ENCODE results near the gene TPCN2.

The TPCN2 gene

DNA sequence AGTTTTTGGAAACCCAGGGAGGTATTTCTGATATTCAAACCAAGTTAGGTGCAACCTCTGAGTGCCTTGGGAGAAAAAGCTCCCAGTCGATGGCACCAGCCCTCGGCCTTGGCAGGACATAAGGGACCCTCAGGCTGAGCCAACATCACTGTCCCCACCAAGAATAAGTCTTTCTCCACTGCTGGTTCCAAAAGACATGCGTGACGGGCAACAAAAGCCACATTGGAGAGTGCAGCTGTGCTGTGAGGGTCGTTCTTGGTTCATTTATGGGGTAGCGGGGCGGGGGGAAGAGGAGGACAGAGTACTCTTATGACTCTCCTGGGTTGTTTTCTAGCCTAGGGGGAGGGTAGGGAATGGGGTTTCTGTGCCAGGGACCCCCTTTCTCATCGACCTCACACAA is 11.2 kb upstream of the TPCN2 start:
- H3K4me1 ChIP-seq (ENCODE audit: control insufficient read depth in 2 of 2, insufficient read depth in 2 of 2, low read length in 2 of 2), result peaks cover 0 to 2% of the 10 kb centered on the region in 2 donors
- H3K27ac ChIP-seq (ENCODE audit: low read depth in 2 of 2, low read length in 2 of 2), result no peak overlapping the region
- no peak overlapping the region for H3K4me3 ChIP-seq (ENCODE audit: low read length in 2 of 2)
- H3K9me3 ChIP-seq (ENCODE audit: control insufficient read depth in 2 of 2, low read length in 2 of 2), result no peaks in the 10 kb centered on the region
- no peaks in the 10 kb centered on the region for H3K27me3 ChIP-seq (ENCODE audit: control insufficient read depth in 2 of 2, insufficient read depth in 2 of 2, low read length in 2 of 2)
- H3K9ac ChIP-seq (ENCODE audit: low read depth in 1 of 2, low read length in 2 of 2), result no peak overlapping the region
- H3K36me3 ChIP-seq (ENCODE audit: control insufficient read depth in 2 of 2, insufficient read depth in 2 of 2, low read length in 2 of 2), result no peaks in the 10 kb centered on the region

GRCh38 chr11:69039501-69039900 is 9.2 kb upstream of the TPCN2 start:
- Histone ChIP-seq H3K27ac (ENCODE audit: low read depth in 2 of 2, low read length in 2 of 2) (no peak overlapping the region), H3K36me3 (ENCODE audit: control insufficient read depth in 2 of 2, insufficient read depth in 2 of 2, low read length in 2 of 2) (no peaks in the 10 kb centered on the region)

DNA sequence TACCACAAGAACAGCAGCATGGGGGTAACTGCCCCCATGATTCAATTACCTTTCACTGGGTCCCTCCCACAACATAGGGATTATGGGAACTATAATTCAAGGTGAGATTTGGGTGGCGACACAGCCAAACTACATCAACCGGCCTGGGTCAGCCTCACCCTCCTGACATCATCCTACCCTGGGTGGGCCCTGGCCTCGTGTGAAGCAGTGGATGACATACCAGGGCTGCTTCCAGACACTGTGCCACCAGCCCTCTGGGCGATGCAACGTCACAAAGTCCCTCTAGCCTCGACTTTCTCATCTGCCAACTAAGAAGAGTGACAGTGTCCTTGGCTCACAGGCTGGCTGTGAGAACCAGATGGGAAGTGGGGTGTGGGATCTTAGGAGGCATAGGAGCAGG is 8.7 kb upstream of the TPCN2 start:
- Histone ChIP-seq H3K4me1 (ENCODE audit: control insufficient read depth in 2 of 2, insufficient read depth in 2 of 2, low read length in 2 of 2) (peaks cover 2% of the 10 kb centered on the region in 2 donors), H3K36me3 (ENCODE audit: control insufficient read depth in 2 of 2, insufficient read depth in 2 of 2, low read length in 2 of 2) (no peaks in the 10 kb centered on the region), H3K9me3 (ENCODE audit: control insufficient read depth in 2 of 2, low read length in 2 of 2) (no peaks in the 10 kb centered on the region), H3K27ac (ENCODE audit: low read depth in 2 of 2, low read length in 2 of 2) (no peak overlapping the region), H3K9ac (ENCODE audit: low read depth in 1 of 2, low read length in 2 of 2) (no peak overlapping the region), H3K27me3 (ENCODE audit: control insufficient read depth in 2 of 2, insufficient read depth in 2 of 2, low read length in 2 of 2) (peaks cover 0 to 3% of the 10 kb centered on the region in 2 donors), H3K4me3 (ENCODE audit: low read length in 2 of 2) (no peak overlapping the region)

More at GRCh38 chr11:69039501-69039900, 9.2 kb upstream of the TPCN2 start:
- Histone ChIP-seq H3K4me1 (ENCODE audit: control insufficient read depth in 2 of 2, insufficient read depth in 2 of 2, low read length in 2 of 2) (peaks cover 2% of the 10 kb centered on the region in 2 donors), H3K9me3 (ENCODE audit: control insufficient read depth in 2 of 2, low read length in 2 of 2) (no peaks in the 10 kb centered on the region), H3K4me3 (ENCODE audit: low read length in 2 of 2) (no peak overlapping the region), H3K27me3 (ENCODE audit: control insufficient read depth in 2 of 2, insufficient read depth in 2 of 2, low read length in 2 of 2) (peaks cover 0 to 3% of the 10 kb centered on the region in 2 donors), H3K9ac (ENCODE audit: low read depth in 1 of 2, low read length in 2 of 2) (no peak overlapping the region)

- H3K36me3 ChIP-seq (ENCODE audit: control insufficient read depth in 2 of 2, insufficient read depth in 2 of 2, low read length in 2 of 2), result no peaks in the 10 kb centered on the region
- H3K27me3 ChIP-seq (ENCODE audit: control insufficient read depth in 2 of 2, insufficient read depth in 2 of 2, low read length in 2 of 2), result peaks cover 0 to 3% of the 10 kb centered on the region in 2 donors
- H3K27ac ChIP-seq (ENCODE audit: low read depth in 2 of 2, low read length in 2 of 2), result no peak overlapping the region
- no peaks in the 10 kb centered on the region for H3K9me3 ChIP-seq (ENCODE audit: control insufficient read depth in 2 of 2, low read length in 2 of 2)
- no peak overlapping the region for H3K4me3 ChIP-seq (ENCODE audit: low read length in 2 of 2)
- H3K9ac ChIP-seq (ENCODE audit: low read depth in 1 of 2, low read length in 2 of 2), result no peak overlapping the region
- H3K4me1 ChIP-seq (ENCODE audit: control insufficient read depth in 2 of 2, insufficient read depth in 2 of 2, low read length in 2 of 2), result peaks cover 2% of the 10 kb centered on the region in 2 donors
These were observed 8.0 kb upstream of the TPCN2 start for GRCh38 chr11:69040581-69041260.

- Histone ChIP-seq H3K4me3 (ENCODE audit: low read length in 2 of 2) (no peak overlapping the region), H3K27me3 (ENCODE audit: control insufficient read depth in 2 of 2, insufficient read depth in 2 of 2, low read length in 2 of 2) (peaks cover 0 to 3% of the 10 kb centered on the region in 2 donors), H3K27ac (ENCODE audit: low read depth in 2 of 2, low read length in 2 of 2) (no peak overlapping the region), H3K36me3 (ENCODE audit: control insufficient read depth in 2 of 2, insufficient read depth in 2 of 2, low read length in 2 of 2) (no peaks in the 10 kb centered on the region), H3K9me3 (ENCODE audit: control insufficient read depth in 2 of 2, low read length in 2 of 2) (no peaks in the 10 kb centered on the region), H3K9ac (ENCODE audit: low read depth in 1 of 2, low read length in 2 of 2) (no peak overlapping the region), H3K4me1 (ENCODE audit: control insufficient read depth in 2 of 2, insufficient read depth in 2 of 2, low read length in 2 of 2) (peaks cover 0 to 2% of the 10 kb centered on the region in 2 donors)
These were observed 7.2 kb upstream of the TPCN2 start for GRCh38 chr11:69041516-69041915.

- Histone ChIP-seq H3K4me1 (ENCODE audit: control insufficient read depth in 2 of 2, insufficient read depth in 2 of 2, low read length in 2 of 2) (peaks cover 3 to 9% of the 10 kb centered on the region in 2 donors), H3K4me3 (ENCODE audit: low read length in 2 of 2) (no peak overlapping the region), H3K9me3 (ENCODE audit: control insufficient read depth in 2 of 2, low read length in 2 of 2) (no peaks in the 10 kb centered on the region), H3K9ac (ENCODE audit: low read depth in 1 of 2, low read length in 2 of 2) (no peak overlapping the region), H3K27ac (ENCODE audit: low read depth in 2 of 2, low read length in 2 of 2) (no peak overlapping the region), H3K27me3 (ENCODE audit: control insufficient read depth in 2 of 2, insufficient read depth in 2 of 2, low read length in 2 of 2) (peaks cover 0 to 3% of the 10 kb centered on the region in 2 donors), H3K36me3 (ENCODE audit: control insufficient read depth in 2 of 2, insufficient read depth in 2 of 2, low read length in 2 of 2) (no peaks in the 10 kb centered on the region)
These were observed 4.4 kb upstream of the TPCN2 start for GRCh38 chr11:69044111-69045013.

GRCh38 chr11:69048031-69048693 is 570 bp upstream of the TPCN2 start:
- H3K27me3 ChIP-seq (ENCODE audit: control insufficient read depth in 2 of 2, insufficient read depth in 2 of 2, low read length in 2 of 2), result no peaks in the 10 kb centered on the region
- H3K36me3 ChIP-seq (ENCODE audit: control insufficient read depth in 2 of 2, insufficient read depth in 2 of 2, low read length in 2 of 2), result no peaks in the 10 kb centered on the region
- peak overlapping the region; percentile 83 to 88 for H3K4me3 ChIP-seq (ENCODE audit: low read length in 2 of 2)
- H3K9me3 ChIP-seq (ENCODE audit: control insufficient read depth in 2 of 2, low read length in 2 of 2), result no peaks in the 10 kb centered on the region
- H3K4me1 ChIP-seq (ENCODE audit: control insufficient read depth in 2 of 2, insufficient read depth in 2 of 2, low read length in 2 of 2), result peaks cover 11 to 21% of the 10 kb centered on the region in 2 donors
- peak overlapping the region; percentile 5 to 56 for H3K27ac ChIP-seq (ENCODE audit: low read depth in 2 of 2, low read length in 2 of 2)
- H3K9ac ChIP-seq (ENCODE audit: low read depth in 1 of 2, low read length in 2 of 2), result peak overlapping the region in 1 of 2 donors; percentile 32

DNA sequence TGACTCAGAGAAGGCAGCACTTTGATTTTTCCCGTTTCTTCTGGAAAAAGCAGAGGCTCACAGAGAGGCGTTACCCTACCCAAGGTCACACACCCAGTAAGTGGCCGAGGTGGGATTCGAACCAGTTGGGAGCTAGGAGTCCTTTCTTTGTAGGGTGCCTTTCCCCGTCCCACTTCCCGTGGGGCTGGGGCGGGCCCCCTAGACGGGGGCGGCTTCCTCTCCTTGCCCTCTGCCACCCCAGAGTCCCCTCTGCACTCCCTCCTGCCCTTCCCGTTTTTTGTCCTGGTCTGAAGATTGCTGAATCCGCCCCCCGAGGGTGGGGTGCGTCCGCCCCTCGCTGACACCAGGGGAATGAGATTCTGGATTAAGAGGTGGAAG is 747 bp downstream of the TPCN2 start:
- H3K36me3 ChIP-seq (ENCODE audit: control insufficient read depth in 2 of 2, insufficient read depth in 2 of 2, low read length in 2 of 2), result peaks cover 0 to 1% of the 10 kb centered on the region in 2 donors
- H3K4me3 ChIP-seq (ENCODE audit: low read length in 2 of 2), result peak overlapping the region; percentile 83 to 88
- no peaks in the 10 kb centered on the region for H3K9me3 ChIP-seq (ENCODE audit: control insufficient read depth in 2 of 2, low read length in 2 of 2)
- peak overlapping the region; percentile 80 to 87 for H3K27ac ChIP-seq (ENCODE audit: low read depth in 2 of 2, low read length in 2 of 2)
- peak overlapping the region; percentile 90 to 96 for H3K9ac ChIP-seq (ENCODE audit: low read depth in 1 of 2, low read length in 2 of 2)
- H3K4me1 ChIP-seq (ENCODE audit: control insufficient read depth in 2 of 2, insufficient read depth in 2 of 2, low read length in 2 of 2), result peaks cover 11 to 21% of the 10 kb centered on the region in 2 donors
- no peaks in the 10 kb centered on the region for H3K27me3 ChIP-seq (ENCODE audit: control insufficient read depth in 2 of 2, insufficient read depth in 2 of 2, low read length in 2 of 2)

- H3K4me3 ChIP-seq (ENCODE audit: low read length in 2 of 2), result no peak overlapping the region
- peaks cover 23 to 29% of the 10 kb centered on the region in 2 donors for H3K4me1 ChIP-seq (ENCODE audit: control insufficient read depth in 2 of 2, insufficient read depth in 2 of 2, low read length in 2 of 2)
- peak overlapping the region in 1 of 2 donors; percentile 32 for H3K27ac ChIP-seq (ENCODE audit: low read depth in 2 of 2, low read length in 2 of 2)
- H3K27me3 ChIP-seq (ENCODE audit: control insufficient read depth in 2 of 2, insufficient read depth in 2 of 2, low read length in 2 of 2), result no peaks in the 10 kb centered on the region
- H3K9me3 ChIP-seq (ENCODE audit: control insufficient read depth in 2 of 2, low read length in 2 of 2), result no peaks in the 10 kb centered on the region
- H3K36me3 ChIP-seq (ENCODE audit: control insufficient read depth in 2 of 2, insufficient read depth in 2 of 2, low read length in 2 of 2), result peaks cover 0 to 6% of the 10 kb centered on the region in 2 donors
- no peak overlapping the region for H3K9ac ChIP-seq (ENCODE audit: low read depth in 1 of 2, low read length in 2 of 2)
These were observed 2.1 kb downstream of the TPCN2 start for GRCh38 chr11:69050592-69051380.

Measured in mucosa of rectum (tissue), 2 donors.